Subcutaneous adipose tissue (tissue), 4 donors: Measurements from ENCODE around the gene TBCK. TPM values are rescaled to one million over a fixed set of nuclear protein-coding genes. Genes with fewer than 3 reads are reported as not detected.

Experiments
- total RNA-seq, 4 donors: library from RNA; depleted of rRNA; stranded (reverse); fragments of >200 nt; gene quantifications; one replicate each; pipeline ENCODE4 v1.1.0, GENCODE V29; 2016
- TF ChIP-seq, protein P1 (sequence below): fragments of 450-650 bp; IDR thresholded peaks from one replicate; pipeline ENCODE4 v1.5.1; 2016; ENCODE audit warnings: low read depth, mild to moderate bottlenecking, control low read depth, antibody characterized with exemption, moderate library complexity

The TBCK gene
- total RNA-seq, 4 donors from 2014 or later = 32.2 to 59.2 (median 48.9) TPM

DNA sequence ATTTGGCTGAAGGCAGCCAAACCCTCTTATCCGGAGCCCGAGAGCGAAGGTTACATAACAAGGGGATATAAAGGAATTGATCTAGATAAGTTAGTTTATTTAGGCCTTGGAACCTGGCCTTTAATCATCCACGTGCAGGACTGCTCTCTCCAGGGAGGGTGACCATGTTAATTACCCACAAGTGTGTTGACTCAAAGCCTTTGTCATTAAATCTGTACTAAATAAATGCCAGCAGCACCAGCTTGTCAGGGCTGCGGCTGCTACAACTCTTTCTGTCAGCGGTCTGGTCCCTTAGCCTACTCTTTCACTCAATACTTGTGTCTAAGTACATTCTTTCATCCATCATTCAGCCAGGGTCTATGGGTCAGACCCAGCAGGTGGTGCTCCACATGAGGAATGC lies 206.1 kb downstream of the TBCK start:
- TF ChIP-seq, protein P1, sequence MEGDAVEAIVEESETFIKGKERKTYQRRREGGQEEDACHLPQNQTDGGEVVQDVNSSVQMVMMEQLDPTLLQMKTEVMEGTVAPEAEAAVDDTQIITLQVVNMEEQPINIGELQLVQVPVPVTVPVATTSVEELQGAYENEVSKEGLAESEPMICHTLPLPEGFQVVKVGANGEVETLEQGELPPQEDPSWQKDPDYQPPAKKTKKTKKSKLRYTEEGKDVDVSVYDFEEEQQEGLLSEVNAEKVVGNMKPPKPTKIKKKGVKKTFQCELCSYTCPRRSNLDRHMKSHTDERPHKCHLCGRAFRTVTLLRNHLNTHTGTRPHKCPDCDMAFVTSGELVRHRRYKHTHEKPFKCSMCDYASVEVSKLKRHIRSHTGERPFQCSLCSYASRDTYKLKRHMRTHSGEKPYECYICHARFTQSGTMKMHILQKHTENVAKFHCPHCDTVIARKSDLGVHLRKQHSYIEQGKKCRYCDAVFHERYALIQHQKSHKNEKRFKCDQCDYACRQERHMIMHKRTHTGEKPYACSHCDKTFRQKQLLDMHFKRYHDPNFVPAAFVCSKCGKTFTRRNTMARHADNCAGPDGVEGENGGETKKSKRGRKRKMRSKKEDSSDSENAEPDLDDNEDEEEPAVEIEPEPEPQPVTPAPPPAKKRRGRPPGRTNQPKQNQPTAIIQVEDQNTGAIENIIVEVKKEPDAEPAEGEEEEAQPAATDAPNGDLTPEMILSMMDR = no peak

- TF ChIP-seq, protein P1 = no peak
Observed at GRCh38 chr4:106105697-106106096, 210.3 kb downstream of the TBCK start.

DNA sequence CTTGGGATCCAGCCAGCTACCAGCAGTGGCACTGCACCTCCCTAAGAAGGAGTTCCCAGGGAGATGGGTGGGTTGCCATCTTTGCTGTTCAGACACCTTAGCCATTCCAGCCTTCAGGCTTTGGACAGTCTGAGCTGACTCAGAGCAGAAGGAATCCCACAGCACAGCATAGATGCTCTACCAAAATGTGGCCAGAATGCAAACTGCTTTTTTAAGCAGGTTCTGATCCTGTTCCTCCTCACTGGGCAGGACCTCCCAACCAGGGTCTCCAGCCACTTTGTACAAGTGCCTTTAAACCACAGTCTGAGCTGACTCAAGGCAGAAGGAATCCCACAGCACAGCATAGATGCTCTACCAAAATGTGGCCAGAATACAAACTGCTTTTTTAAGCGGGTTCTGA lies 211.7 kb downstream of the TBCK start:
- TF ChIP-seq, protein P1 = no peak

DNA sequence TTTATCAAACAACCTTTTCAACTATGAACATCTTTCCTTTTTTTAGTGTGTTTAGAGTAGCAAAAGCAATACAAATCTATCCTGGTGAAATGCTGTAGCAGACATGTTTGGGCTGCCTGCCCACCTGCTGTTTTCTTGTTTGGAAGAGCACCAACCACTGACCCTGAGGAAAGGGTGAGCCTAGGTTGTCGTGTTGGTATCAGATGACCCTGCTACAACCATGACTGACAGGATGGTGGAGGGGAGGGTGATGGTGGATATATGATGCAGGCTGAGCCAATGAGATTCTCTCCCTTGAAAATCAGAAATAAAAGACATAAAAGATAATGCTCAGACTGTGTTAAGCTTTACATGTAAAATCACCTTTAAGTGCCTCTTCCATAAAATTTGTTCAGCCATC lies 219.6 kb downstream of the TBCK start:
- TF ChIP-seq, protein P1 = no peak

DNA sequence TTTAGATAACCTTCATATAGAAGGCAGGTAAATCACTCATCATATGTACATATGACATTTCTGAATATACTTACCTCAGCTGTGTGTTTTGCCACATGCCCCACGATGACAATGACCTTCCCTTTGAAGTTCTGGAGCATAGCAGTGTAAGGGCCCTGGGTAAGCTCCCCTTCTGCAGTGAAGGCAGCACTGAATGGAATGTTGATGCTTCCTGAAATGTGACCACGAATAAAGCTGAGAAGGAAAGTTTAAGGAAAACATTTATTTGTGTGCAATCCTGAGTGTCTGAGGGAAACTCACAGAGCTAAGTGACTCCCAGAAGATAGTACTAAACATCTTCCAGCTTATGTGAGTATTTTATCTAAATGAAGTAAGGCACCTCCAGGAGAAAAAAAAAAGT lies 220.6 kb downstream of the TBCK start:
- TF ChIP-seq, protein P1 = no peak

- TF ChIP-seq, protein P1 = no peak
Observed at GRCh38 chr4:106092361-106093040, 223.5 kb downstream of the TBCK start.

DNA sequence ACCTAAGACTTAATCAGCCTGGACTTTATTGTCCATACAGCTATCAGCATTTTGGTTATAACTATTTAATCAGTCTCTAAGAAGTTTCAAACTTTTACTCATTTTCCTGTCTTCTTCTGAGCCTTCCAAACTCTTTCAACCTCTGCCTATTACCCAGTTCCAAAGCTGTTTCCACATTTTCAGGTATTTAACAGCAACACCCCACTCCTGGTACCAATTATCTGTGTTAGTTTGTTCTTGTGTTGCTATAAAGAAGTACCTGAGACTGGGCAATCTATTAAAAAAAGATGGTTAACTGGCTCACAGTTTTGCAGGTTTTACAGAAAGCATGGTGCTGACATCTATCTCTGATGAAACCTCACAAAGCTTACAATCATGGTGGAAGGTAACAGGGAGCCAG lies 225.2 kb downstream of the TBCK start:
- TF ChIP-seq, protein P1 = no peak
